Activated CD4-positive, alpha-beta T cell treated with anti-CD3 and anti-CD28 coated beads, Interleukin-2, amount 50 U/mL, for 1 hour (primary cell): ENCODE data around the gene TAGLN2.

Experiments
- DNase-seq: peaks from one replicate; pipeline ENCODE4 v3.0.0-alpha.2; 2020

Gene TAGLN2

DNA sequence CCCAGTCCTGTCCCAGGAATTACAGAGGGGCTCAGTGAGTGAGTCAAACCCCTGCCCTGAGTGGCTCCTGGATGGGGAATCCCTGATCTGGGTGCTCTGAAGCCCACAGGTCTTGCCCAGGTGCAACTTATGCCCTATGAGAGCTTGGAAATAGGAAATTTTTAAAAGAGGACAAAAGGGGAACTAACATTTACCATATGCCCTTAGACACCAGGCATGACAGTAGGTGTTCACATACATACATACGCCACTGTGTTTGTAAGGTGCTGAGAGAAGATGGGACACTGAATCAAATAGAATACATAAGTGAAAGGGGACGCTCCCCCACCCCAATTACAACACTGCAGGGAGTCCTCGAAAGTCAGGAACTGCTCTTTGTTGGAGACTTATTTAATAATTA lies 26.8 kb downstream of the TAGLN2 start:
- DNase-seq = no peak

DNA sequence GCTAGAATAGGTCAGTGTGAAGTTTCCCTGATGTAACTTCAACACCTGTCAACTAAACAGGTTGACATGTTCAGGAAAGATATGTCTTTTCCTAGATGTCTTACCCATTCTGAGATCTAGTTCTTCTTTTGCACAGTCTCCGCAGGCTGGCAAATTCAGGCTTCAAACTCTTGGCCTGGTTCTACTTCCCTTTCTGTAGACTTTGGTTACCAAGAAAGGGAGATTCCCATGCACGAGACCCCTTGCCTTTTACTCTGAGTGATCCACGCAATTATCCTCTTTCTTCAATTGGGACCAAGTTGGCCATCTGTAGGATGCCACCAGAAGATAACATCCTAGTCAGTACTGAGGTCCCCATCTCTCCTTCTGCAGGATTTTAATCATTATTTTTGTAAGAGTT lies 27.3 kb downstream of the TAGLN2 start:
- DNase-seq = no peak

DNA sequence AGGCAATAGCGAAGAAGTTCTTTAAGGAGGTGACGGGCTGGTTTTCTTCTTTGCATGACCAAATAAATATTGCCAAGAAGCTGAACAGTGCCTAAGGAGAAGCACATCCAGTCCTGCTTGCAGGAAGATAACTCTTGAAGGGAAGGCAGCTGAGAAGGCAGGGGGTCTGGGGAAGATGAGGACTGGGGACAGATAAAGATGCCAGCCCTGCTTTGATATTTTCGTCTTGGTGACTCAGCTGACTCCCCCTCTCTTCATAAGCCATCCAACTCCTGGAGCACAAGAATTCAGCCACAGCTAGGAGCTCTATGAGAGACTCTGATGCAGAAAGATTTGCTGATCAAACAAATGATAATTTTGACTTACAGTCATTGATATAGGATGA lies 28.8 kb downstream of the TAGLN2 start:
- DNase-seq = no peak

DNA sequence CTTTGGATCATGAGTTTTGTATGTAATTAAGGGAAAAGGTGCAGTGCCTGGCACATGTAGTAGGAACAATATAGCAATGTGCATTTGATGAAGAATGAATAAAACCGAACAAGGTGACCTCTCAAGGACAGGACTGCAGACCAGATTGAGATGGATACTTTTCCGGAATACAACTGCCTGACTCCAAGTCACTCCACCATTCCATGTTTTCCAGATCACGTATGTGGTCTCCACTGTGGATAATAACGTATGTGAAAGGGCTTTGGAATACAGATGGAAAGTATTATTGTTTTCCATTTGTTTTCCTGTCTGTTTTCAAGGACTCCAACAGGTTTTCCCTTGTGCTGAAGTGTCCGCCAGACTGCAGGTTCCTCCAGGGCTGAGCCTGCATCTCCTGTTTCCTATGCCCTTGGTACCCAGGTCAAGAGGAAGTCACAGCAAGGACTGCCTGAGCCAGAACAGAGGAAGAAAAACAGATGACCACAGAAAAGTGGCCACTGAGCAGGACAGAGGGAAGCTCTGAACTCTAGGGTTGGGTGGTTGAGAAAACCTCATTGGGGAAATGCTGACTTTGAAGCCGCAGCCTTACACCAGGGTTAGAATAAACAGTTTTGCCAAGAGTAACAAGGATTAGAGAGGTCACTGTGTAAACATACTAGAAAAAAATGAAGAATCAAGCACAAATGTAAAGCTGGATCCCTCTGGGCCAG lies 29.3 kb downstream of the TAGLN2 start:
- no peak for DNase-seq

DNA sequence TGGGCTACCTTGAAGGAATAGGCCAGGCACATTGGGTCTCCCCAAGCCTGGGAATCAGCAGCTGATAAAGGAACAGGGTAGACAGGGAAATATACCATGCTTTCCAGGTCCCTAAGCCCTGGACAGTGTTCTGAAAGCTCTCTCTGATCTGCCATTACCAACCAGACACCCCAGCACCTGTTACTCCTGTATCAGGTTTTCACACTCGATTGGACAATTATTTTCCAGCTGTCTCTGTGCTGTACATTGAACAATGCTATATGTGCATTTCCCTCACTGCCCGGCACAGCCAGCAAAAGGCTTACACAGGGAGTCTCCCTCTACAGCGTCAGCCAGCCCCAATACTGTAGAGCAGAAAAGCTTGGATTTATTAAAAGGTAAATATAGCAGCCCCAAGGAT lies 30.0 kb downstream of the TAGLN2 start:
- DNase-seq = no peak

DNA sequence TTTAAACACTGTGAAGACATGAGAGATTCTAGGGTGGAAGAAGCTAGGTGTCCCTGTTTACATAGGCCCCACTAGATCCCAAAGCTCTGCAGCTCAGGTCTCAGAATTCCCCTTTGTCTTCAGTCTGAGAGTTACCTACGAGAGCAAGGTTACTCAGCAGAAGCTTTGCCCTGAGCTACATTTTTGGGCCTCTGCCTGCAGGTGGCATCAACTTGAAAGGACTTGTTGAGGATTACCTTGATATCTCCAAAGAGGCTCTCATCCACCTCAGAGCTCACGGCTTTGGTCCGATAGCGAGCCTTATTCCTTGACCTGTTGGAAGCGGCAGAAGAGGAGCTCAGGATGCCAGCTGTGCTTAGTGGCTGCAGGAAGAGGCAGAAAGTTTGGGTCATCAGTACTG lies 32.4 kb downstream of the TAGLN2 start:
- no peak for DNase-seq

DNA sequence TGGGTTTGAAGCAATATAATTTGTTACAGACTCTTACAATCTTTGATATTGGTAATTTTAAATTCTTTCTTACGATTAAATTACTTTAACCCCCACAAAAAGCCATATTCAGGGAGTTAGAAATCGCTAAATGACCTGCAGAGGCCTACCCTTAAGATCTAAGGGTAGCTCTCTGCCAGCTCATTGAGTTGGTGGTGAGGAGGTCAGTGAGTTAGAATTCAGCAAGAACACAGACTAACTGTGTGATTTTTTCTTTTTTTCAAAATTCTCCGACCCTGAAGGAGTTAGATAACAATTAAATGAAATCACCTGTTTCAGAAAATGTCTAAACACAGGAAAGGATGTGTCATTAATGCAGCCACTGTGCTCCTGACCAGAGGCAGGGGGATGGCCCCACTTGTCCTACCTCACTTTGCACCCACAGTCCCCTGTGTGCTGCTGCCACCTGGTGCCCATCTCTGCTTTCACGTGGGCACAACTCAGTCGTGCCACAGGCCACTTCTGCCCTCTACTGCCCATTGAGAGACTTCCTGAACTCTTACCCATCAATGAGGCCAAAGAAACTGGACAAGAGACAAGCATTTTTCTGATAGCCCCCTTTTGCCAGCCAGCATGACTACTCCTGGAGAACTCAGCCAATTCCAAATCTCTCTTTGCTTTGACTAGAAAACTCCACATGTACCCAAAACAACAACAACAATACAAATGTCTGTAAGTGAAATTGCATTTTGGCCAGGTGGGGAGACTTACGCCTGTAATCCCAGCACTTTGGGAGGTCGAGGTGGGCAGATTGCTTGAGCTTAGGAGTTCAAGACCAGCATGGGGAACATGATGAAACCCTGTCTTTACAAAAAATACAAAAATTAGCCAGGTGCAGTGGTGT lies 33.8 kb downstream of the TAGLN2 start:
- peak; percentile 73 for DNase-seq

DNA sequence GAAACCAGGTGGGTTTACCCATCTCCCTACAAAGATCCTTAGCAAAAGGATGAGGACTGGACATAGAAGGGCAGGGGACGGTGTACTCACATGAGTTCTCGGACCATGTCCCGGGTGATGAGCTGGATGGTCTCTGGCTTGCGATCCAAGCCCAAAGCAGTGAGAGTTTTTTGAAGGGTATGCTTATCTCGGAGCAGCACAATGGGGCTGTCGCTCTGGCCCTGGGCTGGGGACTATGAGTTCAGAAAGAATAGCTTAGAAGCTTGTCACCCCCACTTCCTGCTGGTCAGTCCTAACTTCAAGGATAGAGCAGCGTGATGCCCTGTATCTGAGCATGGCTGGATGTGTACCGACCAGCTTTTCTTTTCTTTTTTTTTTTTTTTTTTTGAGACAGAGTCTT lies 34.9 kb downstream of the TAGLN2 start:
- DNase-seq = no peak

DNA sequence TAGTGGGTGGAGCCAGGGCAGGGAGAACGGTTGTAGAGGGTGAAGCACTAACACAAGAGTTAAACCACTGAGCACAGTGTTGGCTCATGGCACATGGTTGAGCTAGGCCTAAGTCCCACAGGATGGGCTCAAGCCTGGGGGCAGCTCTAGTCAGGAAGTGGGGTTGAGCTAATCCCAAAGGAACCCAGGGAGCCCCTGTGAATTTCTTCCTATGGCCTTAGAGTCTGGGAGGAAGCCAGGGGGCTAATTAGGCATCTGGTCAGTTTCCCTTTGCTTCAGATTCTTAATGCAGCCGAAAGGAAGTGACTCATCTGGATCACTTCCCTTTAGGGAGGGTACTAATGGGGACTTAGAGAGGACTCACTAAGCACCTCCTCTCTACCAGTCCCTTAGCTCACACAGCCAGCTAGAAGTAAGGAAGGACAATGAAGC lies 35.5 kb downstream of the TAGLN2 start:
- DNase-seq = no peak

DNA sequence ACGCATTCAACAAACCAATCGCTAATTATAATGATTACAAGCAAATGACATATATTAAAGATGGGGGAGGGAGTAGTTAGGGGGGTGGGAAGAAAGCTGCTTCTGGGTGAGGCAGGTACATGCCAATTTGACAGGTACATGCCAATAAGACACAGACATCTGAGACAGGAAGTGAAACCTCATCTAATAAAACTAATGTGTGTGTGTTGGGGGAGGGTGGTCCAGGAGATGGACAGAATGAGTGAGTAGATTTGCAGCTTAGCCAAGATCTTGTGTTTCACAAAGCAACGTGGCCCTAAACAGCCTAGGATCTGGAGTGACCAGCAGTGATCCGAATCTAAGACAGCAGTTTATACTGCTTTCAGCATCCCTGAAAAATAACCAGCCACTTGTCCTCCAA lies 36.1 kb downstream of the TAGLN2 start:
- DNase-seq = no peak

DNA sequence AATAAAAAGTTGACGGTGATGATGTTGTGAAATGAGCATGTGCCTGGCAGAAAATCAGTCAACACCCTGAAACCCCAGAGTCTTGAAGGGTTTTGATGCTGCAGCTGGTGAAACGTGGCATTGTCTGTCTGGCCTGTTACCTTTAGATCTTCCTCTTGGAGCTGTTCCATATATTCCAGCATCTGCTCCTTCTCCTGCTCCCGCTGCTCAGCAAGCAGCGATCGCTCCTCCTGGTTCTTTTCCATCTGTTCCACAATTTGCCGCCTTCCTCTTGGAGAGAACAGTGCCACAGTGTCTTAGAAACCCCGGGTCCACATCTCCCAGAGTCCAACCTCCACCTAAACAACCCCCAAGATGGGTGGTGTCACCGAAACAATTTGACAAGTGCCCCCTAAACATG lies 41.0 kb downstream of the TAGLN2 start:
- no peak for DNase-seq

DNA sequence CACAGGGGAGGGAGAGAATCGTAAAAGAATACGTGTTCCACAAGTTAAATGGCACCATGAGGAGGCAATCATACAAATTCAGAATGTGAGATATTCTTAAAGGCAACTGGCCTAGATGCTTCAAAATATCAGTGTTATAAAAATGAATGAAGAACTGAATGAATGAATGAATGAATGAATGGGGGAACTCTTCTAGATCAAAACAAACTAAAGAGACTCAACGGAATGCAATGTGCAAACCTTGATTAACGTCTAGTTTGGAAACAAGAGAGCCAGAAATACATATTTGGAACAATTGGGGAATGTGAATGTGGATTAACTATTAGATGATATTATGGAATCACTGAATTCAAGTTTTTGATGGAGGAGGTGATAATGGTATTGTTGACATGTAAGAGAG lies 42.2 kb downstream of the TAGLN2 start:
- DNase-seq = no peak

DNA sequence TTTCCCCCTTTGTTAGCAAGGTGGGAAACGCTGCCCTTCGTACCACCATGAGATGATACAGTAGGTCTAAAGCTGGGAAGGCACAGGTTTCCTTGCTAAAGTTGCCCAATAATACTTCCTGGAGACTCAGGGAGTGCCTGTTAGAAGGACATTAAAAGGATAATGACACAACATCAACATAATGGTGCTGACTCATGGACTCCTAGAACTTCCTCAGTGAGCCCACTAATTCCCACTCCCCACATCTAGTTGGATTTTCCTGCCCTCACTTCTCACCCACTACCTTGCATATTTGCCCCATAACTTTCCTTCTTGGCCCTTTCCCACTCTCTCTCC lies 42.8 kb downstream of the TAGLN2 start:
- DNase-seq = no peak

DNA sequence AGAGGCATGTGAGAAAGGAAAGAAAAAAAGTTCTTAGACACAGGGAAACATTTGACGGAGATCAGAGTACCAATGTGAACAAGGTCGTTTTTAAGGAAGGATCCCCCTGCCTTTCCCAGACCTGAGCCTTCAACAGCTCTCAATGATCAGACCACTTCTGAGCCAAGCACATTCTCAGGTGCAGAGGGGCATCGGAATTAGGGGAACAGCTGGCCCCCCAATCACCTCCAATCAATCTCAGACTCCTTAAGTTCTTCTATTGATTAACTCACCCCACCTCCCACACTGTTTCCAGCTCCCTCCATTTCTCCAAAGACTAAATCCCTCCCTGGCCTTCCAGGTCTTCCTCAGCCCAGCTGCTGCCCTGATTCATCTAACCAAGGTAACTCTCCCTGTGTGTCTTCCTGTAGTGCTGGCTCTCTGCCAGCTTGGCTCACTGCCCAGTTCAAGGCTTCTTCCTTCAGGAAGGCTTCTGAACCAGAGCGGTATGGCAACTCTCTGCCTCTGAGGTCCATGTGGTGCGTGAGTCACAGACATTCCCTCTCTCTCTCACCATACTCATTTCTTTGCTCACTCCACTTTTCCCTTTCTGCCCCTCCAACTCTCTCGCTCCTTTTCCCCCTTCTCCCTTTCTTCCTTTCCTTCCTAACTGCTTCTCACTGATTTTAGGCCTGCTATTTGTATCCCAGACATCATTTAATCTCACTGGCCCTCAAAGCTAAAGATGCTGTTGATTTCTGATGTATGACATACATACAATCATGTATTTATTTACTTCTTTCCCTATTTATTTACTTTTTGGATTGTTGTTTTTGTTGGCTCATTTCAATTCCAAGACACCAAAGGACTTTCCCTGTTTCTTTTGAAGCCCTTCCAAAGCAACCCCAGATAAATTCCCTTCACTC lies 43.4 kb downstream of the TAGLN2 start:
- DNase-seq = peak; percentile 24

DNA sequence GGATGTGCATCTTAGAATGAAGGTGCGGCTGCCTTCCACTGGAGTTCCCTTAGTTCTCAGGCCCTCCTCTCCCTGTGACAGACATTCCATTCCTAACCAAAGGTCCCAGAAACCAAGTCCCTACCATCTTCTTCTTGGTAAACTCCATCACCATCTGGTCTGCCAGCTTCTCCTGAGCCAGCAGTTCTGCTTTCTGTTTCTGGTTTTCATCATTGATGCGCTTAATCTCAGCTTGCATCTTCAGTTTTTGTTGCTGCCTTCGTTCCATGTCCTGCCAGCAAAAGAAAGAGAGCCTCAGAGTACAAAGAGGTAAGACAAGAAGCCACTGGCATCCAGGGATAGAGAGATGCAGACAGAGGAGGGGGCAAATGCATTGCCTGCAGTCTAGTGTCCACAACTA lies 44.9 kb downstream of the TAGLN2 start:
- DNase-seq = no peak

DNA sequence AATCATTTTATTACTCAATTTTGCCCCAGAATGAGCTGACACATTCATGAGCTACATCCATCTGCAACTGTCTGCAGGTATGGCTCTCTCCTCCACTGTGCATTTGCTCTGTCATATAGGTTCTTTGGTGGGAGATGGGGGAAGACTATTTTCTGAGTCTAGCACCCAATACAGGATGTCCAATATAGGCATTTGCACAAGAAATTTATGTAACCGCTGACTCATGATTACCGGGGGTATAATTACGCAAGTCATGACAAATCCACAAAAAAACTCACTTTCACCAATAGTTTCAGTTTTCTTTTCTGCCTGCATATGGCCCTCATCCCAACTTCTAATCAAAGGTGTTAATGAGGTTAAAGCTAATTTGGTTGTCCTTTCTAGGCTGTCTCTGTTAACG lies 45.3 kb downstream of the TAGLN2 start:
- no peak for DNase-seq

DNA sequence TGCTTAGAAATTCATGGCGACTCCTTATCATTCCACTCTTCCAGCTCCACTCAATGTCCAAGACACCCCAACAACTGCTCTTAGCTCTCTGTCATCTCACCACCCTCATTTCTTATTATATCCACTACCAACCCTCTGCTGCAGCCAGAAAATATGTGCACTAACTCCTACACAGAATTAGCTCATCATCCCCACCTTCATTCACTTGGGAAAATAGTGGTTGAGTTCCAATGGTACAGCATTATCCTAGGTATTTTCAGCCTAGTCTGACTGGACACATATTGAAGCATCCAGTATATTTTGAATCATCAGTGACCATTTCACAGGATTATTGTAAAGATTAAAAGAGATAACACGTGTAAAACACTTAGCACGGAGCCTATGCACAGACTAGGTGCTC lies 46.2 kb downstream of the TAGLN2 start:
- DNase-seq = no peak

DNA sequence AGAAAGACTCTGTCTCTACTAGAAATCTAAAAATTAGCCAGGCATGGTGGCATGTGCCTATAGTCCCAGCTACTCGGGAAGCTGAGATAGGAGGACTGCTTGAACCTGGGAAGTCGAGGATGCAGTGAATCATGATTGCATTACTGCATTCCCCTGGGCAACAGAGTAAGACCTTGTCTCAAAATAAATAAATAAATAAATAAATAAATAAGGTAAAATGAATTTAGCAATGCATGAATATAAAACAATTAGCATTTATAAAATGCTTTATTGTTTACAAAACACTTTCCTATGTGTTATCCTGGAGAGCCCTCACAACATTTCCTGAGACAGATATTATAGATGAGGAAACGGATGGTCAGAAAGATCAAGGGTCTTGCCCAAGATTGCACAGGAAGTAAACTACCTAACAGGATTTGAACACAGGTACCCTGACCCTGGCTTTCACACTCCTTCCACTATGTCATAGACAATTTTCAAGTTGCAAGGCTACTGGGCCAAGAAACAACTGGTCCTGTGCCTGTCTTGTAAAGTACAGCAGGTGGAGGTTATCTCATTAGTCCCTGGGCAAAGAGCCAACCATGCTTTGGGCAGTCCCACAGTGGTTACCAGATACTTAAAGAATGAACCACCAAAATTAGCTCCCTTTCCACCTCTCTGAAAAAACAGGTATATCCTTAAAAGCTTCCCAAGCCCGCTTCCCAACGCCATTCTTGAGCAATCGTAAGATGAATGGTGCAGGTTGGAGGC lies 47.4 kb downstream of the TAGLN2 start:
- no peak for DNase-seq

DNA sequence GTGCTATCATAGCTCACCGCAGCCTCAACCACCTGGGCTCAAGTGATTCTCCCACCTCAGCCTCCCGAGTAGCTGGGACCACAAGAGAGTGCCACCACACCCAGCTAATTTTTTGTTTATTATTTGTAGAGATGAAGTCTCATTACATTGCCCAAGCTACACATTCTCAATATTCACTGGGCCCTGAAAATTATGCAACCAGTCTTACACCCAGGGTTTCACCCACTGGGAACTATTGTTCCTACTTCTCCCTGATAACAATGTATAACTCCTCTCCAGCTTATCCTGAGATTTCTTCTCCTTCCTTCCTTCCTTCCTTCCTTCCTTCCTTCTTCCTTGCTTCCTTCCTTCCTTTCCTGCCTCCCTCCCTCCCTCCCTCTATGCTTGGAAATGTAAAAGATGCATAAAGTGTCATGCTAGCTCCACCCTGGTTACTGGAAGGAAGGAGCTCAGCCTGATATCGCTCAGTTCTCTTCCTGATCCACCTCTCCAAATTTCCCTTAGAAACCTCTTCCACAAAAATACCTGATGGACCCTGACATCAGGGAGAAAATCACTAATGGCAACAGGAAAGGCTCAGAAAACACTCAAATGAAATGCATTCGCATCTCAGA lies 51.7 kb downstream of the TAGLN2 start:
- no peak for DNase-seq

DNA sequence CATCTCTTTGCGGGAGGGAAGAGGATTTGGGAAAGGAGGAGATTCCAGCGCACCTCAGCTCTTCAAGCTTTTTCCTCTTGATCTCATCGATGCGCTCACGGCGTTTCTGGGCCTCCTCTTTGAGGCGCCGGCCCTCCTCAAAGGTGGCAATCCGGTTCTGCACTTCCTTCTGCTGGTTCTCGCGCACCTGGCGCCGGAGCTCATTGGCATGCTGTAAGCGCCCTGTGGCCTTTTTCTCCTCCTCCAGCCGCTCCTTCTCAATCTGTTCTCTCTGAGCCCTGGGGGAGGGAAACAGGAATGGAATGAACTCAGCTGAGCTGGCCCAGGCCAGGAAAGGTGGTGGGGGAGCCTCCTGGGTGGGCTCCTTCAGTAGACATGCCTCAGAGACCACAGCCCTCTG lies 52.4 kb downstream of the TAGLN2 start:
- DNase-seq = no peak

DNA sequence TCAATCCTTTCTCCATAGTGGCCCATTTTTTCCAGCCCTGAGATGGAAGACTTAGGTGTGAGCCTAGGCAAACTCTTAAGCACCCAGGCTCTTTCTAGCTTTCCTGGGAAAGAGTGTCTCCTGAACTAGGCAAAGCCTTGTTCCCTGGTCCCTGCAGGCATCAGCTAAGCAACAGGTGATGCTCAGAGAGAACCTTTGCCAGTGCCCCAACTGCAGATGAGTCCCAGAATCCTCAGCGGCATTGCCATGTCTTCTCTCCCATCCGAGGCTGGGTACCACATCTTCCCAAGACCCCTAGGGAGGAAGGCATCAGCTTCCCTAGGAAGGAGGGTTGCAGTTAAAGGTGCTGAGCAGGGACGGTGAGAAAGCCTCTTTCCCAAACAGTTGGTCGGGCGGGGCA lies 54.6 kb downstream of the TAGLN2 start:
- no peak for DNase-seq

DNA sequence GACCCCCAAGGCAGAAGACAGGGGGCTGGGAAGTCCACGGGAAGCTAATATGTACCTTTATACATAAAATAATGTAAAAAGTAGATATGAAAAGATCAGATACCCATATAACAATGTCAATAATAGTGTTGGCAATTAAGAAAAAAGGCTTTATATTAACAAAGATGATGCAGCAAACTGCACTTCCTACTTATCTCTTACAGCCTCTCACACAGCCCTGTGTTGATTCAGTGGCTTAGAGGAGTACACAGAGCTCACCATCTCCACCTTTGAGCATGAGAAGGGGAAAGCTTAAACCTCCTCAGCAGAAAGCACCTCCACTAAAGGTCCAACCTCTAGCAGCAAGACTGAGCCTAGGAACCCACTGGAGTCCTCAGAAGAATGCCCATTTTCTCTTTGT lies 55.7 kb downstream of the TAGLN2 start:
- no peak for DNase-seq
